ENCODE measurements around the gene NDRG4.
"Not testable (repeated sequence)": the region's sequence is repeated elsewhere in the genome, so short reads cannot be mapped to it uniquely, and the experiment has no call there.

The NDRG4 gene

GRCh38 chr16:58466396-58466795 is 33.5 kb upstream of the NDRG4 start:
- no peak for DNase-seq

DNA sequence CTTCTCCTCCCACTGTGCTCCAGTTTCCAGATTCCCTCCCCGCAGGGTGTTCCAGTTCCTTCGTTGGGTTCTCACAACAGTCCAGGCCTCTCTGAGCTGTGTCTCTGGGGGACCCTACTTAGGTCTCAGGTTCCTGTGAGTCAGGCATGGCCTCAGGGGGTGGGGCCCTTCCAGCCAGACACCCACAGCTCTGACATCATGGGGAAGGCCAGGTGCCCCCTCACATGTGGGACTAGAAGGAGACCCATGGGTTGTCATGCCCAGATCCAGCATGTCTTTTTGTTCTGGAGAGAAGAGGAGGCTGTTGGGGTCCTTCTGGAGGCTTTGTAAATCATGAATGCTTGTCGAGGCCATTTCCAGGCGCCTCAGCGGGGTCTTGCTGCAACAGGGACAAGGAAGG is 32.0 kb upstream of the NDRG4 start:
- no peak for DNase-seq

GRCh38 chr16:58471209-58471975 is 28.6 kb upstream of the NDRG4 start:
- DNase-seq = no peak

DNA sequence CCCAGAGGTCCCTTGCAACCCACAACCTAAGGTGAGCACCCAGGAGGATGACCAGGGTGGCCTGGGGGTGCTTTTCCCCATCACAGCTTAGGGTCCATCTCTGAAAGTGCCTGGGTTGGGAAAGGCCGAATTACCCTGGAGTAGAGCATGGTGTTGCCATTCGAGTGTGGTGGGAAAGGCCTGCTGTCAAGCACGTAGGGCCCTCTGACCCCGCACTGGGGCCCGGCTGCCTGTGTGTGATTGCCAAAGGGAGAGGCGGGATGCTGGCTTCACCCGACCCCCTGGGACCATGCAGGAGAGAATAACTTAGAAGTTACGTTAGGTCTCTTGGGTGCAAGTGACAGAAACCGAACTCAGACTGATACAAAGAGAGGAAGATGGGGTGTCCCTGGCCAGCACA is 27.7 kb upstream of the NDRG4 start:
- DNase-seq = no peak

DNA sequence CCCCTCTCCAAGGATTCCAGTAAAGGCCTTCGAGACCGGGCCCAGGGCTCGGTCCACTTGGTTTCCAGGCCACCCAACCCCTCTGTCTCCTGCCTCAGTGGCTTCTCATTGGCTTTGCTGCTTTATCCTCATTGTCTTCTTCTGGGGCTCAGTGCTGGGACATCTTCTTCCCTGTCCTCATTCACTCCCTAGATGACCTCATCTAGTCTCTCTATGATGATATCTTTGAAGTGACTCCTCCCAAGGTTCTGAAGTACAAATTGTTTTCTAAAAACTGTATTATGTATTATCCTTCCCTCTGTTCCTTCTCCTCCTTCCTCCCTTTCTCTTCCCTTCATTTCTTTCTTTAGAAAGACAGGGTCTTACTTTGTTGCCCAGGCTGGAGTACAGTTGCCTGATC is 27.1 kb upstream of the NDRG4 start:
- no peak for DNase-seq

DNA sequence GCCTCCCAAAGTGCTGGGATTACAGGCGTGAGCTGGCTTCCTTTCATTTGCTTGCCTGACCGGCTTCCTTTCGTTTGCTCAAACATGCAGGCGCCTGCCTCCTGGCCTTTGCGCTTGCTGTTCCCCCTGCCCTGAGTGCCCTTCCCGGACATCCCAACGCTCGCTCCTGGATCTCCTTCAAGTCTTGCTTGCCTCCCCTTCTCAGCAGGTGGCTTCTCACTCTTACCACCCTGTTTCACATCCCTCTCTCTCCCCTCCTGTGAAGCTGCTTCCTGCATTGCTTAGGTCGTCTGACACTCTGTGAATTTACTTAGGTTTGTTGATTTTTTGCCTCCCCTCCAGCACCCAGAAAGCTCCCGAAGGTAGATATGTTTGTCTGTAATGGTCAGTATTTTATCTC is 25.6 kb upstream of the NDRG4 start:
- no peak for DNase-seq

- no peak for DNase-seq
Observed at GRCh38 chr16:58475091-58475619, 24.8 kb upstream of the NDRG4 start.

DNA sequence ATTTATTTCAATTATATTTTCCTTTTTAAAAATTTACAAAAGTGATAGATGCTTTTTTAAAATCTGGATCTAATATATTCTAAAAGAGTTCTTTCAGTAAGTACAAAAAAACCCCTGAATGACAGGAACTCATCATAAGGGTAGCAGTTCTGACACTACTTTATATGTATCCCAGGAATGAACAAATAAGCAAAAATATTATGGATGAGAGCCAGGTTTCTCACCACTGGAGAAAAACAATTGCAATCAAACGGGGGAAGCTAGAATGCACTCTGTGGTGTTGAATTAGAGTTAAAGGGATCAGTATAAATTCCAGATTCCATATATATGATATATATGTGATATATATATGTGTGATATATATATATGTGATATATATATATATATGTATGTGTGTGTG is 23.2 kb upstream of the NDRG4 start:
- no peak for DNase-seq

DNA sequence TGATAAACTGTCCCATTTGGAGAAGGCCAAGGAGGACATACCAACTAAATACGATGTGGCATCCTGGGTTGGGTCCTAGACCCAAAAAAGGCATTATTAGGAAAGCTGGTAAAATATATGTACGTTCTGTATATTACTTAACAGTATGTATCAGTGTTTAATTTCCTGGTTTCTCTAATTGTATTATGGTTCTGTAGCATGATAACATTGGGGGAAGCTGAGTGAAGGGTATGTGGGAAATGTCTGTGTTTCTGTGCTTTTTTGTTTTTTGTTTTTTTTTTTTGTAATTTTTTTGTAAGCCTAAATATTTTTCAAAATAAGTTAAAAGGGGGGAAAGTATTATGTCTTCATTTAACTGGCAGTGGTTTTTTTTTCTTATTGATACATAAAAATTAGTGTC is 21.5 kb upstream of the NDRG4 start:
- DNase-seq = no peak

DNA sequence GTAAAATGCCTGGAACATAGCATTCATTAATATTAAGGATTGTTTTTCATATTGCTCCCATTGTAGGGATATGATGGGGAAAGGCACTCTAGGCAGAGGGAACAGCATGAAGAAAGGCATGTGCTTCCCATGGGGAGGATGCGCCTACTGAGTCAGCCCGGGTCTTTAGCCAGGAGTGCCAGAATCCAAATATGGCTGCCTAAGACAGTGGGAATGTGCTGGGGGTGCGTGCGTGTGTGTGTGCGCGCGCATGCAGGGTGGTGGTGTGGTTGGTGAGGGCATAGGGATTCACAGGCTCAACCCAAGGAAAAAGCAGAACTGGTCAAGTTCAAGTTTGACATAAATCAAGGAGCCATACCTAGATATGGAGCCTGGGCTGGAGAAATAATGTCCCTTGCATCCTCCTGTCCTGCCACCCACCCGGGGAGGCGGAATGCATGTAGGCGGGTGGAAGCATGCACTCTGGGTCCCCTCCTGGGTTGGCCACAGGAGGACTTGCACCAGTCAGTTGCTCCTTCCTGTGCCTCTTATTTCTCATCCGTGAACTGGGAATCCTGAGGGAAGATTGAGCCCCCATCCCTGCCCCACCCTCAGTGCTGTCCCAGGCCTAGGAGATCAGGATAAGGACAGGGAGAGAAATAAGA is 18.6 kb upstream of the NDRG4 start:
- DNase-seq = no peak

DNA sequence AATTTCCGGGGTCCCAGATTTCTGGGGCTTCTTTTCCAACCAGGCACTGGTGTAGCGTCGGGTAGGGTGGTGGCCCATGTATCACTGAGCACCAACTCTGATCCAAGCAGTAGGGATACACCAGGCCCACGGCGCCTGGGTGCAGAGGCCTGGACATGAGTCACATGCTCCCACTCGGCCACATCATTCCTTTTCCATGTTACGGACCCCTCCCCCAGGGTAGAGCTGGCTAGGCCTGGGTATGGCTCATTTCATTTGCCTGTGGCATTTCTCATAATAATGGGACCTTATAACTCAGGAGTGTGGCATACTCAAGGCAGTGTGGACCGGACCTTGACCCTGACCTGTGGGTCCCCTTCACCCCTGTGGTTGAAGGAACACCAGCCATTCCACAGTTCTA is 18.0 kb upstream of the NDRG4 start:
- DNase-seq = no peak

DNA sequence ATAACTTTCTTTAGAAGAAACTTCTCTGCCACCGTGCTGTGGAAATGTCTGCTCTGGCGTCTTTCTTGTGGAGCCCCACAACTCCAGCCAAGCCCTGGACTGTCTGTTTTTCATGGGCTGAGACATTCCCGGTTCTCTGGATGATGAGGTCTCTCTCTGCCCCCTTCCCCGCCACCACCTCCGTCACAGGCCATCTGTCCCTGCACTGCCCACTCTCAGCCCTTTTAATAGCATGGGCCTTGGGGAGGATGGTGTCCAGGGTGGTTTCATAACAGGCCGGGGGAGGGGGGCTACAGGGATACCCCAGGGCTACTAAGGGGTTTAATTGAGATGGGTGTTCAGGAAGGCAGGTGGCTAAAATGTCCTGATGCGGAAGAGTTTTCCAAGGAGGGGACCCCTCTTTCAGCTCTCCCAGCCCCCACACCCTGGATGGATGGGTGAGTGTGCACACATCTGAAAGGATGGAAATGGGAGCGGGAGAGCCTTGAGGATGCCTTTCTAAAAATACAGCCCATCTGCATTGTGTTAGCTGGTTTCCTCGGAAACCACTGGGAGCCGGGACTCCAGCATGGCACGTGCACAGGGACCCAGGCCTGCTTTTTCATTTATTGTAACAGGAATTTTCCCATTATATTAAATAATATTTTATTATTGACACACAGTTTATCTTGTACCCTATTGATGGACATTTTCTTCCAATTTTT is 14.6 kb upstream of the NDRG4 start:
- DNase-seq = no peak

DNA sequence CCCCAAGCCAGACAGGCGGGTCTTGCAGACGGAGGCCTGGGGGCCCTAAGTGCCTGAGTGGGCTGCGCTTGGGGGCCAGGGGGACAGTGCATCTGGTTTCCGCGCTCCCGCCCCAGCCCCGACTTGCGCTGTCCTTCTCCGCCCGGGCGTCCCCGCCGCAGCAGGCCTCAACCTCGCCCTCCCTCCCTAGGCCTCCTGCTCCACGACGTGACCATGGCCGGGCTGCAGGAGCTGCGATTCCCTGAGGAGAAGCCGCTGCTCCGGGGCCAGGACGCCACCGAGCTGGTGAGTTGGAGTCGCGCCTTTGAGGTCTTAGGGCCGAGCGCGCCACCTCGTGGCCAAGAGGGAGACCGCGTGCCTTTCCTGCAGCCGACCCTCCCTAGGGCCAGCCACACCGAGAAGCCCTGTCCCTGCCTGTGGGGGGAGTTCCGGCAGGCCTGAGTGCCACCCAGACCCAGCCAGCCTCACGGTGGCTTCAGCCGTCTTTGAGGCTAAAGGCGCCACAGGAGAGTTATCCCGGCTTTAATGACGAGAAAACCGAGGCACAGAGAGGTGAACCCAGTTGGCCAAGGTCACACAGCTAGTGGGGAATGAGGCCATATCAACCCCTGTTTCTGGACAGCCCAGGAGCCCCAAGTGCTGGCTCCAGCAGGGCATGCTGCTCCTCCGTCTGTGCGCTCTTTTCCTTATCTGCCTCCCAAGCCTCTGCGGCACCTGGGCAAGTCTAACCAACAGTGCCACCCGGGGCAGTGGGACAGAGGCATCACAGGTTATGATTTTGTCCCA is 12.2 kb upstream of the NDRG4 start:
- peak; percentile 57 for DNase-seq

DNA sequence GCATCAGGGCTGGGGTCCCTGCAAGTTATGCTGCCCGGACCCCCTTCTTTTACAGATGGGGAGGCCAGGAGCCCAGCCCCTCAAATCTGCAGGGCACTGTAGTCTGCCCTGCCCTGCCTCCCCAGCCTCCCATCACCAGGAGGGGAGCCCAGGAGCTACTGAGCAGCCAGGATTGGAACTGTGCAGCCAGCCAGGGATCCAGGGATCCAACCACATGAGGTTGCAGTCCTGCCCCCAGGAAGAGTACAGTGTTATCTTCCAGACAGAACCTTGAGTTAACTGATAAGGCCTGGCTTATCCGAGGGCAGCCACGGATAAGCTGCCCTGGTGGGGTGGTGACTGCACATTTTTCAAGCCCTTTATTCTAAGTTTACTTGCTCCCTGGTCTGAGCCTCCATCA is 11.4 kb upstream of the NDRG4 start:
- DNase-seq = no peak

DNA sequence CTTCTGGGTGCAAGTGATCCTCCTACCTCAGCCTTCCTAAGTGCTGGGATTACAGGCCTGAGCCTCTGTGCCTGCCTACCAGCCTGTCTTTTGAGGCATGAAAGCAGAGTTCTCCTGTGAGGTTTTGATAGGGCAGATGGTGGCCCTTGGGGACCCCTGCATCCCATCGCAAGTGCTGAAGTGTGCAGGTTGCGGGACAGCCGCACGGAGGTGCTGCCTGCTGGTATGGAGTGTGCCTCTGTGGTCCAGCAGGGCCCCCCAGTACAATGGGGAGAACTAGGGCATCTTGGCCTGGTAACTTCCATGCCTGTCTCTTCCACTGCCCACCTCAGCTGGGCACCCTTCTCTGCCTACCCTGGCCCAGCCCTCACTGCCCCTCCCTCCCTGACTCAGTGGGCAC is 9.9 kb upstream of the NDRG4 start:
- no peak for DNase-seq

- not testable (repeated sequence) for DNase-seq
Observed at GRCh38 chr16:58490539-58490938, 9.4 kb upstream of the NDRG4 start.

- no peak for DNase-seq
Observed at GRCh38 chr16:58492066-58492465, 7.9 kb upstream of the NDRG4 start.

DNA sequence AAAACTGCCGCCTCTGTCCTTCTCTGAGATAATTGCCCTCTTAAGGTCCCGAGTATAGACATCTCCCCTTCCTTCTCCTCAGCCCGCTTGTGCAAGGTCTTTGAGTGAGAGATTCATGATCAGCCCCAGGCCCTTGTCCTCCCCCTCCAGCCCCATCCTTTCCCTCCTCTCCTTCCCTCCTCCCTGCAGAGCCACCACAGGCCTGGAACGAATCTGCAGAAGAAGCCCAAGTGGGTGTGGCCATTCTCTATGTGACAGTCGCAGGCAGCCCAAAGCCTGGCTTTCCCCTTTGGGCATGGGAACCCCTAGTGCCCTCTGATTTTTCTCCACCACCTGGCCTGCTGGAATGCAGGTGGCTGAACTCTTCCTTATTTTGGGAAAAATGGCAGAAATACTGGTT is 7.2 kb upstream of the NDRG4 start:
- no peak for DNase-seq

- no peak for DNase-seq
Observed at GRCh38 chr16:58493756-58494431, 6.0 kb upstream of the NDRG4 start.

- peak; percentile 15 for DNase-seq
Observed at GRCh38 chr16:58494981-58495520, 4.9 kb upstream of the NDRG4 start.

DNA sequence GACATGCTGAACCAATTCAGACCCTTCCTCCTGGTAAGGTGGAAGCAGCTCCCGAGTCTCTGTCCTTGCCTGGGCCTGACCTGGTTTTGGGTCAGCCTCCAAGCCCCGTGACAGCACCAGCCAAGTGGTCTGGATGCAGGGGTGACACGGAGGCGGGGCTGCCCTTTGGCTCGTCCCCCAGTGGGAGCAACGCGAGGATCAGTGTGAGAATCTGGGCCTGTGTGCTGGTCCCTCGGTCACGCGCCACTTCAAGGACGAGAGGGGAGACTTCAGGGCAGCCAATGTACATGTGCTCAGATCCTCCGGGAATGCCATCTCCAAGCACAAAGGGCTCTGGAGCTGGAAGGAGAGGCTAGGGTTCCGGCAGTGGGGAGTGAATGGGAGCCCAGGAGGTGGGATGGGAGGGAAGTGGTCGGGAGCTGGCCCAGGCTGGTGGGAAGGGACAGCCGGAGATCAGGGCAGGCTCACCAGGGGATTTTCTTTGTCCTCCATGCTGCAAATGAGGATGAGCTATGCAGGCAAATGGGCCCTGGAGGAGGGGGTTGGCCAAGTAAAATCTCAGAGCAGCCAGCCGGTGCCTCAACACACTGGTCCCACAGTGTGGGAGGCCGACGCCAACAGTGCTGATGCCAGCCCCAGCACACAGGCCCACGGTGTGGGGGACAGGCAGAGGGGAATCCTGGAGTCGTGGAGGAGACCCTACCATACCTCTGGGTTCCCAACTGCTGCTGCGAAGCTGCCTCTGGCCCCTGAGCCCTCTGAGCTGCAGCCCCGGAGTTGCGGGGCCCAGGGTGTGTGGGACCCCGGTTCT is 4.2 kb upstream of the NDRG4 start:
- no peak for DNase-seq

Data from effector CD8-positive, alpha-beta T cell (primary cell).